Breast epithelium (tissue), 3 donors: ENCODE data around the gene GPR39.
"Not testable (repeated sequence)": the region's sequence is repeated elsewhere in the genome, so short reads cannot be mapped to it uniquely, and the experiment has no call there.

Experiments
- CTCF ChIP-seq, 3 donors: fragments of 450-650 bp; IDR thresholded peaks; one replicate each; pipeline ENCODE4 v1.5.1; 2016 to 2017; ENCODE audit warnings: antibody characterized with exemption in 3 of 3, mild to moderate bottlenecking in 3 of 3, moderate library complexity in 3 of 3
- POLR2A ChIP-seq: fragments of 450-650 bp; IDR thresholded peaks from one replicate; pipeline ENCODE4 v1.6.1; 2016; ENCODE audit warnings: antibody characterized with exemption, mild to moderate bottlenecking, moderate library complexity
- POLR2AphosphoS5 ChIP-seq, 3 donors: sonication (generic); formaldehyde crosslinking; IDR thresholded peaks; one replicate each; pipeline ENCODE4 v1.6.1; 2017; ENCODE audit warnings: antibody characterized with exemption in 3 of 3

- not testable (repeated sequence) for TF ChIP-seq CTCF (IDR thresholded peaks at IDR 0.05); POLR2AphosphoS5 (IDR thresholded peaks at IDR 0.05); POLR2A
Observed at GRCh38 chr2:132537061-132537460, 120.5 kb downstream of the GPR39 start.
